OCI-LY1 (cell line): ENCODE measurements around the gene CACNG1.

ENCODE experiments used
- EZH2 ChIP-seq: fragments of 200-600 bp; sonication (generic), shearing (Covaris generic); IDR thresholded peaks from 2 replicates; pipeline ENCODE4 v1.8.0; 2017; ENCODE audit warnings: borderline replicate concordance, mixed run types, mild to moderate bottlenecking, antibody characterized with exemption, low read length, moderate library complexity, mixed read lengths
- TF ChIP-seq, protein P1 (sequence below): fragments of 200-600 bp; sonication (generic), shearing (Covaris generic); IDR thresholded peaks from 2 replicates; pipeline ENCODE4 v1.5.1; 2017; ENCODE audit warnings: mild to moderate bottlenecking, antibody characterized with exemption, low read length, moderate library complexity, mixed read lengths

DNA sequence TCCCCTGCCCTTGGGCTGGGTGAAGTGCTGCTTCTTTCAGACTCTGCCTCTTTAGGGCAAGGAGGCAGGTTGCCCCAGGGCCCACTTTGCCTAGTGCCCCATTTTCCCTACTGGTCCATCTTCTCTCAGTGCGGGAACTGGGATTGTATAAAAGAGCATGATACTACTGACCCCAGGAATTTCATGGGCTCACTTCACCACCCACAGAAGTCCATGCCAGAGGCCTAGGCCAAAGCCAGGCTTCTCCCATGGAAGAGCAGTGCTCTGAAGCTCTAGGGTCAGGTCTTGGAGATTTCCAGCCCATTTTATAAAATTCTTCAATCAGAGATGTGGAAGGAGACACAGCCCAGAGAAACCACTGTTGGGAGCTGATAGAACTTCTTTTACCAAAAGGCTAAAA lies 5.7 kb downstream of the CACNG1 start:
- TF ChIP-seq, protein P1, sequence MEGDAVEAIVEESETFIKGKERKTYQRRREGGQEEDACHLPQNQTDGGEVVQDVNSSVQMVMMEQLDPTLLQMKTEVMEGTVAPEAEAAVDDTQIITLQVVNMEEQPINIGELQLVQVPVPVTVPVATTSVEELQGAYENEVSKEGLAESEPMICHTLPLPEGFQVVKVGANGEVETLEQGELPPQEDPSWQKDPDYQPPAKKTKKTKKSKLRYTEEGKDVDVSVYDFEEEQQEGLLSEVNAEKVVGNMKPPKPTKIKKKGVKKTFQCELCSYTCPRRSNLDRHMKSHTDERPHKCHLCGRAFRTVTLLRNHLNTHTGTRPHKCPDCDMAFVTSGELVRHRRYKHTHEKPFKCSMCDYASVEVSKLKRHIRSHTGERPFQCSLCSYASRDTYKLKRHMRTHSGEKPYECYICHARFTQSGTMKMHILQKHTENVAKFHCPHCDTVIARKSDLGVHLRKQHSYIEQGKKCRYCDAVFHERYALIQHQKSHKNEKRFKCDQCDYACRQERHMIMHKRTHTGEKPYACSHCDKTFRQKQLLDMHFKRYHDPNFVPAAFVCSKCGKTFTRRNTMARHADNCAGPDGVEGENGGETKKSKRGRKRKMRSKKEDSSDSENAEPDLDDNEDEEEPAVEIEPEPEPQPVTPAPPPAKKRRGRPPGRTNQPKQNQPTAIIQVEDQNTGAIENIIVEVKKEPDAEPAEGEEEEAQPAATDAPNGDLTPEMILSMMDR, result no peak
- no peak for TF ChIP-seq EZH2
